GM12874 (cell line): Measurements from ENCODE around the gene LRP4.

ENCODE experiments used
- CTCF ChIP-seq: IDR thresholded peaks from 2 replicates; pipeline ENCODE4 v1.5.1; 2011; ENCODE audit warnings: low read depth, mild to moderate bottlenecking, control low read depth, low read length, moderate library complexity; ENCODE audit not compliant: insufficient read depth

The LRP4 gene

GRCh38 chr11:46855863-46856262, 62.5 kb downstream of the LRP4 start:
- no peak for TF ChIP-seq CTCF

- no peak for TF ChIP-seq CTCF
Observed at GRCh38 chr11:46855167-46855566, 63.2 kb downstream of the LRP4 start.

GRCh38 chr11:46850829-46851380, 67.4 kb downstream of the LRP4 start:
- no peak for TF ChIP-seq CTCF

GRCh38 chr11:46849631-46850030, 68.7 kb downstream of the LRP4 start:
- no peak for TF ChIP-seq CTCF

GRCh38 chr11:46846510-46846830, 71.9 kb downstream of the LRP4 start:
- no peak for TF ChIP-seq CTCF

GRCh38 chr11:46845740-46846509, 72.4 kb downstream of the LRP4 start, which contains the start of gene CKAP5:
Gene CKAP5, minus strand, starts transcription at chr11:46846280. Its CDS starts 25,049 bp downstream, at chr11:46821231.
- TF ChIP-seq CTCF, result no peak

GRCh38 chr11:46845440-46845739, 73.0 kb downstream of the LRP4 start:
- TF ChIP-seq CTCF, result no peak
